GM23338 (cell line): Measurements from ENCODE around the gene SLX4IP.

ENCODE experiments used
- TF ChIP-seq, protein P1 (sequence below), 2 experiments: fragments of 200-600 bp in 1 of 2; sonication (generic) in 1 of 2; conservative IDR thresholded peaks; 2 replicates each; pipeline versions ENCODE4 v1.5.1 to v1.6.1; 2016 to 2017; ENCODE audit warnings: antibody characterized with exemption in 2 of 2, low read depth in 2 of 2, mild to moderate bottlenecking in 2 of 2, moderate library complexity in 1 of 2
- TF ChIP-seq, protein P2 (sequence below): IDR thresholded peaks from one replicate; pipeline ENCODE4 v1.6.1; 2018; ENCODE audit warnings: antibody characterized with exemption; ENCODE audit not compliant: unreplicated experiment
- TF ChIP-seq, protein P3 (sequence below): IDR thresholded peaks from 2 replicates; pipeline ENCODE4 v1.6.1; 2016; ENCODE audit warnings: antibody characterized with exemption

DNA sequence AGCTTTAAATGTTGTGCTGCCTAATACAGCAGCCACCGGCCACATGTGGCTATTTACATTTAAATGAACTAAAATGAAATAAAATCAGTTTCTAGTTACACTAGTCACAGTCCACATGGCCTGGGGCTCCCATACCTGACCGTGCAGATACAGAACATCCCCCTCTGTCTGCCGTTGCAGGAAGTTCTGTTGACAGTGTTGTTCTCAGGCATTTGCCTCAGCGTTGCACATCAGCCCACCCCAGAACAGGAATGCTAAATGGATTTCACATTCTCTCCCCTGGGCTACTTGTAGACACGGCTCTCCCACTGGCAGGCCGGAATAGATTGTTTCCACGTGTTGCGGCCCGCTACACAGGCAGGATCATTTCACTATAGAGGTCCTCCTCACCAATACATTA lies 212.4 kb downstream of the SLX4IP start:
- TF ChIP-seq, protein P1, sequence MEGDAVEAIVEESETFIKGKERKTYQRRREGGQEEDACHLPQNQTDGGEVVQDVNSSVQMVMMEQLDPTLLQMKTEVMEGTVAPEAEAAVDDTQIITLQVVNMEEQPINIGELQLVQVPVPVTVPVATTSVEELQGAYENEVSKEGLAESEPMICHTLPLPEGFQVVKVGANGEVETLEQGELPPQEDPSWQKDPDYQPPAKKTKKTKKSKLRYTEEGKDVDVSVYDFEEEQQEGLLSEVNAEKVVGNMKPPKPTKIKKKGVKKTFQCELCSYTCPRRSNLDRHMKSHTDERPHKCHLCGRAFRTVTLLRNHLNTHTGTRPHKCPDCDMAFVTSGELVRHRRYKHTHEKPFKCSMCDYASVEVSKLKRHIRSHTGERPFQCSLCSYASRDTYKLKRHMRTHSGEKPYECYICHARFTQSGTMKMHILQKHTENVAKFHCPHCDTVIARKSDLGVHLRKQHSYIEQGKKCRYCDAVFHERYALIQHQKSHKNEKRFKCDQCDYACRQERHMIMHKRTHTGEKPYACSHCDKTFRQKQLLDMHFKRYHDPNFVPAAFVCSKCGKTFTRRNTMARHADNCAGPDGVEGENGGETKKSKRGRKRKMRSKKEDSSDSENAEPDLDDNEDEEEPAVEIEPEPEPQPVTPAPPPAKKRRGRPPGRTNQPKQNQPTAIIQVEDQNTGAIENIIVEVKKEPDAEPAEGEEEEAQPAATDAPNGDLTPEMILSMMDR (conservative IDR thresholded peaks at IDR 0.05; ENCODE audit: low read depth in 2 of 2): peak; percentile 52 to 64
- TF ChIP-seq, protein P2, sequence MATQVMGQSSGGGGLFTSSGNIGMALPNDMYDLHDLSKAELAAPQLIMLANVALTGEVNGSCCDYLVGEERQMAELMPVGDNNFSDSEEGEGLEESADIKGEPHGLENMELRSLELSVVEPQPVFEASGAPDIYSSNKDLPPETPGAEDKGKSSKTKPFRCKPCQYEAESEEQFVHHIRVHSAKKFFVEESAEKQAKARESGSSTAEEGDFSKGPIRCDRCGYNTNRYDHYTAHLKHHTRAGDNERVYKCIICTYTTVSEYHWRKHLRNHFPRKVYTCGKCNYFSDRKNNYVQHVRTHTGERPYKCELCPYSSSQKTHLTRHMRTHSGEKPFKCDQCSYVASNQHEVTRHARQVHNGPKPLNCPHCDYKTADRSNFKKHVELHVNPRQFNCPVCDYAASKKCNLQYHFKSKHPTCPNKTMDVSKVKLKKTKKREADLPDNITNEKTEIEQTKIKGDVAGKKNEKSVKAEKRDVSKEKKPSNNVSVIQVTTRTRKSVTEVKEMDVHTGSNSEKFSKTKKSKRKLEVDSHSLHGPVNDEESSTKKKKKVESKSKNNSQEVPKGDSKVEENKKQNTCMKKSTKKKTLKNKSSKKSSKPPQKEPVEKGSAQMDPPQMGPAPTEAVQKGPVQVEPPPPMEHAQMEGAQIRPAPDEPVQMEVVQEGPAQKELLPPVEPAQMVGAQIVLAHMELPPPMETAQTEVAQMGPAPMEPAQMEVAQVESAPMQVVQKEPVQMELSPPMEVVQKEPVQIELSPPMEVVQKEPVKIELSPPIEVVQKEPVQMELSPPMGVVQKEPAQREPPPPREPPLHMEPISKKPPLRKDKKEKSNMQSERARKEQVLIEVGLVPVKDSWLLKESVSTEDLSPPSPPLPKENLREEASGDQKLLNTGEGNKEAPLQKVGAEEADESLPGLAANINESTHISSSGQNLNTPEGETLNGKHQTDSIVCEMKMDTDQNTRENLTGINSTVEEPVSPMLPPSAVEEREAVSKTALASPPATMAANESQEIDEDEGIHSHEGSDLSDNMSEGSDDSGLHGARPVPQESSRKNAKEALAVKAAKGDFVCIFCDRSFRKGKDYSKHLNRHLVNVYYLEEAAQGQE: no peak
- TF ChIP-seq, protein P3, sequence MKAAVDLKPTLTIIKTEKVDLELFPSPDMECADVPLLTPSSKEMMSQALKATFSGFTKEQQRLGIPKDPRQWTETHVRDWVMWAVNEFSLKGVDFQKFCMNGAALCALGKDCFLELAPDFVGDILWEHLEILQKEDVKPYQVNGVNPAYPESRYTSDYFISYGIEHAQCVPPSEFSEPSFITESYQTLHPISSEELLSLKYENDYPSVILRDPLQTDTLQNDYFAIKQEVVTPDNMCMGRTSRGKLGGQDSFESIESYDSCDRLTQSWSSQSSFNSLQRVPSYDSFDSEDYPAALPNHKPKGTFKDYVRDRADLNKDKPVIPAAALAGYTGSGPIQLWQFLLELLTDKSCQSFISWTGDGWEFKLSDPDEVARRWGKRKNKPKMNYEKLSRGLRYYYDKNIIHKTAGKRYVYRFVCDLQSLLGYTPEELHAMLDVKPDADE: no peak
